ENCODE measurements around the gene SCFD2.

The SCFD2 gene

DNA sequence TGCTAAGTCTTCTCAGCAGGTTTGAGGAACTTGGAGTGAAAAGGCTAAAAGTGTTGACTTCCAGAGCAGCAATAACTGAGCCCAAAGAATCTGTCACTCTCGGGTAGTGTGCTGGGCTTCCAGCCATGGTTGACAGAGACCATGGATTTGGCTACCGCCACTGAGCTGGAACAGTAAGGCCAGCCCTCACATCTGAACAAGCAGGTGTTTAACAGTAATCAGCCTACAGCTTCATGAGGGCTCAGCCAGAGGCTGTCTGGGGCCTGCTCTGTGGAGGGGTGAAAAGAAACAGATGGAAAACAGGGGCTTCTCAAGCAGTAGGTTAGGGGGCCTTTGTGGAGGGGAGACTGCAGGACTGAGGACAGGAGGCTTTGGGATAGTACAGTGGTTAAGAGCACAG lies 488.8 kb downstream of the SCFD2 start:
- DNase-seq (ENCODE audit: low read depth) = no peak

DNA sequence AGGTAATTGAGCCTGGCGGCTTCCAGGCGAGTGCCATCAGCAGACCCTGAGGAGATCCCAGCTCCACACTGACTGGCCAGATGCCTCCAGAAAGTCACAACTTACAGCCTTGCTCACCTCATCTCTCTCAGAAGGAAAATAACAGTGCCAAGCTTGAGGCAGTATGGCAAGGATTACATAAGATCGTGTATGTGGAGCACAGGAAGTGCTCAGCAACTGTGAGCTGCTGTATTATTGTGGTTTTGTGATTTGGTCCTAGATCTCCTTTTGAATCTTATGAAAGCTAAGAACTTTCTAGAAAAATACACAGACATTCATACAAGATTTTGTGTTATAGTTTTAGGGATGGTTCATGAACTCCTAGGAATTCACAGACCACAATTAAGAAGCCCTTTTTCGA lies 489.8 kb downstream of the SCFD2 start:
- DNase-seq (ENCODE audit: low read depth) = no peak

DNA sequence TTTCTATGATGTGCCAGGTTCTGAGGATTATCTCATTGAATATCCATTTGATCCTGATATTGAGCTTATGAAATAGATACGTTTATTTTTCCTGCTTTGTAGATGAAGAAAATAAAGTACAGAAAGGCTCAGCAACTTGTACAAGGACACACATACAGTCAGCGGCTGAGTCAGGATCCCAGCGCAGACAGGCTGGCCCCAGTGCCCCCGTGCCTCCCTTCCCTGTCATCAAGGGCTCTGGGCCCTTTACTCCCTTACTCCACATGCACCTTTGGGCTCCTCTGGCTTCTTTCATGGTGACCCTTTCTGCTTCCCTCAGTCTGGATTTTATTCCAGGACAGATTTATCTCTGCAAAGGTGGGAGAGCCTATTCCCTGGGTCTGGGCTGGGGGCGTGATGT lies 490.9 kb downstream of the SCFD2 start:
- DNase-seq (ENCODE audit: low read depth) = no peak

DNA sequence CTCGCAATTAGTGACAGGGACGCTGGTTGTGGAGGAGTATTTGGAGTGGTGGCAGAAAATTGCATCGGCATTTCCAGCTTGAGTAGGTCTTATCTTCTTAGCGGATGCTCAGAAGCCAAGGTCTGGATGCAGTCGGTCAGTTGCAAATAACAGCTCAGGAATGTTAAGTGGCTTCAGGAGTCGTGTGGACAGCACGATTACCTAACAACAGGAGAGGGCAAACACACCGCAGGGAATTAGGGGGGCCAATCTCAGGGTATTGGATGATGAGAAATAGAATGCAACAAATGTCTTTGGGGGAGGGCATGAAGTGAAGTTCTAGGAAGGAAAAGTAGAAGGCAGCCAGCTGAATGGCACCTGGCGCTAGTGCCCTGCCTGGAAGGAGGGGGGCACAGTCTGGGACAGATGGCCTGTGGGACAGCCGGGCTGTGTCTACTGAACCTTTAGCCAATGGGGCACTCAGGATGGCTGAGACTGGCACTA lies 492.0 kb downstream of the SCFD2 start:
- DNase-seq (ENCODE audit: low read depth) = no peak

DNA sequence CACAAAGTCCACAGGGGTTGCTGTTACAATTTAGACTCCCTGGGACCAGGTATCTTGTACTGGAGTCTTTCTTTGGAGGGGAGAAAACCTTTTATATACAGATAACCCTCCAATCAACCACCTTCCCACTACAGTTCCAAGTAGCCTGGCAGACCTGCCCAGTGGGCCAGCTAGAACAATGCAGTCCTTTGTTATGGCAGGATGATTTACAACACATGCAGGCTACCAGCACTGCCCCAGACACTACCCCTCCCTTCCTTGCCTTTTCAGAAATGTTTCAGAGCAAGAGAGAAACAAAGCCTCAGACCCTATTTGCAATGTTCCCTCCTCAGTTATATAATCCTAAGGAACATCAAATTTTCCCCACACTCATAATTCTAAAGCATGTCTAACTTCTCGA lies 492.7 kb downstream of the SCFD2 start:
- no peak for DNase-seq (ENCODE audit: low read depth)

DNA sequence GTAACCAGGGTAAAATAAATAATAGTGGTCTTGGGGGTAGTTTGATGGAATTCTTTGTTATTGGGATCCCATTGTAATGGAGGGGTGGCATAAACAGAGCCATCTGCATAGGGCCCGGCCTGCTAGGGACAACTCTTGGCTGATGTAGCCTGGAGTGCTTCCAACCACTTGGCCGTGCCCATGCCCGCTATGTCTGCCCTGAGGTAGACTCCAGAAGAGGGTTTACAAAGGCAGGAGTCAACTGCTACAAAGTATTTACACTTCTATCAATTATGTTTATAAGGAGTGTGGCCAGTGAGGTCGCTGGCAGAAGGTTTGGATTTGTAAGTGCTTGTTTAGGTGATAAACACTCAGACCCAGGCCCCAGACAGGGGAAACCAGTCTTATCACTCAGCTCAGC lies 495.6 kb downstream of the SCFD2 start:
- no peak for DNase-seq (ENCODE audit: low read depth)

DNA sequence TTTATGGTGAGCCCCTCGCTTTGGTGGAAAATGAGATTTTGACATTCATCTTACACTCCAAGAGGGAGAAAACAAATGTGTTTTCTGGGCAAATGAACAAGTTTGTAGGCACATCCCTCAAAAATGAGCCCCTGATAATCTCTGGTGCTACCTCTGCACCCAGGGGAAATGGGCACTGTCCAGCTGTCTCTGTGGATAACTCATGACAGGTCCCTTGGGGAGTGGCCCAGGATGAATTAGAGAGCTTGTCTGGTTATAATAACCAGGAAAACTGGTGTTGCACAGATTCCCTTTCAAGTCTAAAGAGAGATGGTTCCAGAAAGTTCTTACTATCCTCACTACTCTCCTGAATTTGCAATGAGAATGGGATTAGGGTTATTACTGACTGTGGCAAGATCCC lies 496.2 kb downstream of the SCFD2 start:
- no peak for DNase-seq (ENCODE audit: low read depth)

DNA sequence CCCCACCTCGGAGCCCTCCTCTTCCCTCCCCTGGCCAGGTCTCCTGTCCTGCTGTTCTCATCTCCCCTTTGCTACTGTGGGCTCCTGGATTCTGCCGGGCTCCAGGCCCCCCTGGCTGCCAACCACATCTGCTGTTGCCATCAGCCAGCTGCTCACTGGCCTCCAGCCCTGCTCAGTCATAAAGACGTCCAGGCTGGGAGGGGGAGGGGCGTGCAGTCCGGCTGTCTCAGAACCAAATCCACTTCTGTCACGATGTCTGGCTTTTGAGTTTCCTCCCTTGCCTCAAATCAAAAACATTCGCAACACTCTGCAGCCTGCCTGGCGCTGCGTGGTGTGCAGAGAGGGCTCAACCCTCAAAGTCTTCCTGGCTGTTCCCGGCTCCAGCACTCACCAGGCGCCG lies 496.7 kb downstream of the SCFD2 start:
- DNase-seq (ENCODE audit: low read depth) = no peak

DNA sequence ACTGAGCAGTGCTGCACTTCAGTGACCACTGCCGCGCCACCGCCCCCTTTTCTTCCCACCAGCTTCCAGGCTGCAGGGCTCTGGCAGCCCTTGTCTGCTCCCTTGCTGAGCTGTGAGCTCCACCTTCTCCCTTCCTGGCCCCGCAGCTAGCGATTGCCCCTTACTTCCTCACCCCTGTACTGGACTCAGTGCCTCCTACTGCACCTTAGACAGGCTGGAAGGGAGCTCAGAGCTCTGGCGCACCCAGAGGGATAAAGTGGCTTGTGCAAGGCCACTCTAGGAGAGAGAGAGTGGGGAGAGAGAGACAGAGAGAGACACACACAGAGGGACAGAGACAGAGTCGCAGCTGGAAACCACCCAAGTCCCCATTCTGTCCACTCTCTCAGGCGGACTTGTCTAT lies 497.7 kb downstream of the SCFD2 start:
- no peak for DNase-seq (ENCODE audit: low read depth)

DNA sequence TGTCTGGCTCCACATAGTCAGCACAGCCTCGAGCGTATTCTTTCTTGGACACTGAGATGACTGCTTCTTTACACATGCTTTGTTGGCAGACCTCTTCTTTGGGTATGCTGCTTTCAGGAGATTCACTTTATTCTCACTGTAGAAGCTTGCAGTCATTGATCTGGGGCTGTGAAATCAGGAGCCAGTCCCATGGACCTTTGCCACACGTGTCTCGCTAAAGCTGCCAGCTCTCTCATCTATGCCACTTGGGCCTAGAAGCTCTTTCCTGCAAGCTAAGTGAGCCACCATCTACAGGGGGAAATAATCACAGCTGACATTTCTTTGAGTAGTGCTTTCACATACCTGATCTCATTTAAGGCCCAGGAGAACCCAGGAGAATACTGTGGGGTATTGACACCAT lies 498.7 kb downstream of the SCFD2 start:
- no peak for DNase-seq (ENCODE audit: low read depth)

DNA sequence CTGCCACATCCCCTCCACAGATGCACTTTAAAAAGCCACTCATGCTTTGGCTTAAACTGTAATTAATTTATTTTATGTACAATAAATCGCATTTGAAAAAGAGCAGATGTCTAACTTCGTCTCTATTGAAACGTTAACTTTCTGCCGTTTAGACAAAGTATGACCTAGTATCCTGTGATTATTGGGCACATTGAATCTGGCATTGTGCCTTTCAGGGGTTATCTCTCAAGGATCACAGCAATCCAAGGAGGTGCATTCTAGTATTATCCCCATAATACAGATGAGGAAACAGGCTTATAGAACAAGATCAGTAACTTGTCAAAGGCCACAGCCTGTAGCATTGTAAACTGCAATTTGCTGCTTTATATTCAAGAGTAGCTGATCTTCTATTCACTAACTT lies 499.1 kb downstream of the SCFD2 start:
- DNase-seq (ENCODE audit: low read depth) = no peak

DNA sequence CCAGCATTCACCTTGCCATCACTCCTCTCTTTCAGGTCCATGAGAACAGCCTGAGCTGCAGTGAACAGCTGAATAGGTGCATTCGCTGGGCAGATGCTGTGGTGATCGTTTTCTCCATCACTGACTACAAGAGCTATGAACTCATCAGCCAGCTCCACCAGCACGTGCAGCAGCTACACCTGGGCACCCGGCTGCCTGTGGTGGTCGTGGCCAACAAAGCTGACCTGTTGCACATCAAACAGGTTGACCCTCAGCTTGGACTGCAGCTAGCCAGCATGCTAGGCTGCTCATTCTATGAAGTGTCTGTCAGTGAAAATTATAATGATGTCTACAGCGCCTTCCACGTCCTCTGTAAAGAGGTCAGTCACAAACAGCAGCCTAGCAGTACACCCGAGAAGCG lies 500.6 kb downstream of the SCFD2 start:
- no peak for DNase-seq (ENCODE audit: low read depth)

DNA sequence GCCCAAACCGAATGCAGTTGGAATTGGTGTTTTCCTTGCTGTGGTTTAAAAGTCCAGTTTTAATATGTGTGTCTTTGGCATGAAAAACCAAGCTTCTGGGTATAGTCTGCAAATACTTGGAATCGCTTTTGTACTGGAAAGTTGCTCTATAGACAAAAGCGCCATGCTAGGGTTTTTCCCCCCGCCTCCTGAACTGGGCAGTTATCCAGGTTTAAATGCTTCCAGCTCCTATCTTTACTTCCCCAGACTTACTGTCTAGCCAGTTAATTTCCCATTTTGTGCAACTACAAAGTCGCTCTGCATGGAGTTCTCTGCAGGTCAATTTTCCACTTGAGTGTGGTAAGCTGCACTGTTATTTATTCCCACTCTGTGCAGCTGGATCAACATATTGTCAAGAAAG lies 501.1 kb downstream of the SCFD2 start:
- DNase-seq (ENCODE audit: low read depth) = no peak

DNA sequence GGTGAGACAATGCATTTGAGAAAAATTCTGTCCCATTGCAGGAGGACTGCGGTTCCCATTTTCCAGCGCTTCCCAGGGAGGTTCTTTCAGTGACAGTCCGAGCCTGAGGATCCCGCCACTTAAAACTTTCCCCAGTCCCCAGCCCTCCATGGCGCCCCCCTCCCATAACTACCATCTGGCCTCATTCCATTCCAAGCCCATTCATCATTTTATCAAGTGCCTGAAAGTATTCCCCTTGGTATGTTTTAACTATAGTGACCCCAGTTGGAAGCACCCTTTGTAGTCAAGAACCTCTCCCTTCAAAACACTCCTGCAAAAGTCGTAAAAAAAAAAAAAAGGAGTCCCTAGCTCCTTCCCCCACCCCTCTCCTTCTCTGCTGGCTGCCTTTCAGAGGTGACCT lies 502.5 kb downstream of the SCFD2 start:
- DNase-seq (ENCODE audit: low read depth) = no peak

DNA sequence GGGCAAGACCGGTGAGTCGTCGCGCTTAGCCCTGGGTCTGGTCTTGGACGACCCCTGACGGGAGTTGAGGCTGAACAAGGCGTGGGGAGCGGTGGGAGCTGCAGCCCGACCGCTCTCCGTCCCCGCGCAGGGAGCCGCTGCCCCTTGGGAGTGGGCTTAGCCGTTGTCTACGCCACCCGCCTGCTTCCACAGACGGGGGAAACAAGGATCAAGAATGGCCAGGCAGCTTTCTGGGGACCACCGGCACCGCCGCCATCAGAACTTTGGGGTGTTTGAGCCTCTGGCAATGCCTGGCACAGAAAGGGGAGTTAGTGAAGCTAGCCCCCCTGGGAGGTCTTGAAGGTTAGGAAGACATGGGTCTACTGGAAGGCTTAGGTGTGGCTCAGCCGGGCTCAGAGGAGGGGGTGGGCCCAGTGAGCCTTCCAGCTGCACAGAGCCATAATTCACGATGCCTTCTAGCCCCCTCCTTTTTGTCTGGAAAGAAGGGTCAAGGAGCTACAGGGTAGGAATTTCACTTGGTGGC lies 503.2 kb downstream of the SCFD2 start:
- DNase-seq (ENCODE audit: low read depth) = no peak

DNA sequence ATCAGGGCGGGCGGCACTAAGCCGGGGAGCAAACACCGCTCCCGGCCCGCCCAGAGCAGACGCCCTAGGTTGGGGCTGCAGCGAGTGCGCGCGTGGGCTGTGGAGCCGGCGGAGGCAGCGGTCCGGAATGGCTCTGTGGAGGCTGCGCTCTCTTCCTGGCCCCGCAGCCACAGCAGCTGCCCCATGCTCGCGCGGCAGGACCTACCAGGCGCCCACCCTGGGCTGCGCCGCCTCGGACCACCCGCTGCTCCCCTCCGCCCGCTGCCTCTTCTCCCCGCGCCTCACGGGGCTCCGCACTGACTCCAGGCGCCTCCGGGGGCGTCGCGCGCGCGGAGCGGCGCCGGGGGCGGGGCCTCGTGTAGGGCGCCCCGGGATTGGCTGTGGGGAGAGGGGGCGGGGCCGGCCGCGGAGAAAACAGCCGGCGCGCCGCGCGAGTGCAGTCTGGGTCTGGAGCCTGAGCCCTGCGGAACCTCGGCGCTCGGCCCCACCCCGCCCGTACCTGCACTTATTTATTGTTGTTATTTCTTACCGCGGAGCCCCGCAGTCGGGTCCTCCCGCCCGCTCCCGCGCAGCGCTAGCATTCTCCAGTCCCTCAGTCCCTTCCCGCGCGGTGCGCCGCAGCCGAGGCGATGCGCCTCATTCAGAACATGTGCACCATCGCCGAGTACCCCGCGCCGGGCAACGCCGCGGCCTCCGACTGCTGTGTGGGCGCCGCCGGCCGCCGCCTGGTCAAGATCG lies 503.8 kb downstream of the SCFD2 start, which contains the start of gene RASL11B:
Gene RASL11B, plus strand, starts transcription at position 439 of the 738 bp plus-strand sequence. Its CDS starts 191 bp downstream, at position 630.
- peak; percentile 70 for DNase-seq (ENCODE audit: low read depth)

DNA sequence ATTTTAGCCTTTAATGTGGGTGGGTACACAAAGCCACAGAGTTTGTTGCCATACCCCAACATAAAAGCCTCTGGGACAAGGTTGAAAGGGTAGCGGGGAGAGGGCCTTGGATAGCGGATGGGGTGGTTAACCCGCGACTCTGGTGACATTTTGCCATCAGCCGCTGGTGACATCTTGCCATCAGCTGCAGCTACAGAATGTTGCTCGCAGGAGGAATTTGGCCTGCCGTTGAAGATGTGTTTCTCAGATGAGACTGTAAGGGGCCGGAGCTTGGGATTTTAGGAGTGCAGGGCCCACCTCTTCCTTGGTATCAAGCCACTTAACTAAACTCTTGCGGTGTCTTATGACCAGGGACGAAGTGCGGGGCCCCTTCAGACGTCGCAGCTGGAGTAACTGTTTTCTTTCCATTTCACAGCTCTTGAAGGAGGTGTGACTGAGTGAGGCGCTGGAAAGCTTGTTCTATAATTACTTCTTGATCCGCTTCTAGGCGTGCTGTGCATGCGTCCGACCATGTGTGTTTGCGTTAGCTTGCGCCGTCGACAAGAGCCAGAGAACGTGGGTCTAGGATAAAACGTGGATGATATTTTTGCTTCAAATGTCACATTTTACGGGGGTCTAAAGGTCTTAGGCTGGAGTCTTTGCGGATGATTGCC lies 504.6 kb downstream of the SCFD2 start:
- DNase-seq (ENCODE audit: low read depth) = no peak

DNA sequence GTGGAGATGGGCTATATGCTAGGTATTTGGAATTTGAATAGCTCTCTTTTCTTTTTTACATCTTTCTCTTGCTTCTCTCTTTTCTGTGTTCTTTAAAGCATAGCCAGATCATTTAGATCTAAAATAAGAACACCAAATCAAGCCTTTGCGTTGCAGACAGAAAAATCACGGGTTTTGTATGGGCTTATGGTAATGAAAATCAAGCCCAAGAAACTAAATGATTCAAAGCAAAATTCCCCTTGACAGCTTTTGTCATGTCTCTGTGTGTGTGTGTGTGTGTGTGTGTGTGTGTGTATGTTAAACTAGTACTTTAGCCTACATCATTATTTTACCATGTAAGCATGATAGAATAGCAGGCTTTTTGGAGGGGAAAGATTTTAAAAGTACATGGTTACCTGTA lies 505.5 kb downstream of the SCFD2 start:
- DNase-seq (ENCODE audit: low read depth) = no peak

DNA sequence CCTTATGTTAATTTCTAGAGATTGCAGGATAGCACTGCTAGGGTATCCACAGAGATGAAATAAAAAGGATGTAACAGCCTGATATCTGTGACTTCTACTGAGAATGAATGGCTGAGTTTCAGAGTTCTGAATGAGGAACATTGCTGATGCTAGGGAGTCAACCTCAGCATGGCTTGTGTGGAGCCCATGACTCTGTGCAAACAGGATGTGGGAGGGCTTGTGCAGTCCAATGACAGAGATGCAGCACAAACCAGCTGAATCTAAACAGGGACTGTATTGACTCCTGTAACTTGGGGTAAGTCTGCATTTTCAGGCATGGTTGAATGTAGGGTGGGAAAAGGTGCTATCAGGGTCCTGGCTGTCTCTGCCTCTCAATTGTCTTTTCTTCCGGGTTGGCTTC lies 509.1 kb downstream of the SCFD2 start:
- DNase-seq (ENCODE audit: low read depth) = no peak

DNA sequence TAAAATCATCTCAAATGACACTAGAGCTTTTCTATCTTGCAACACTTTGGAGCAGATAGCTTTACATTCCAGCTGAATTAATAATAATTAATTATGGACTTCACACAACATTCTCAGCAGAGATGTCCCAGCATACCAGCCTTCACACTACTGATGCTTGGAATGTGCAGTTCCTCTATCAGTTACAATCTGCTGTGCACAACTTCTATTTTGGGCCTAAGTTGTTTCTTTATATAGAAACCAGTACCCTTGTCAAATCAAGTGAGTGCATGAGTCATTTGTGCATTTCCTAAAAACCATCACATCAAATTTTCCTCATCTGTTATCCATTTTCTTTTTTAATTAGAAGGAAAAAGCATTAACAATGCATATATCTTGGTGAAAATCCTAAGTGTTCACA lies 512.5 kb downstream of the SCFD2 start:
- no peak for DNase-seq (ENCODE audit: low read depth)

DNA sequence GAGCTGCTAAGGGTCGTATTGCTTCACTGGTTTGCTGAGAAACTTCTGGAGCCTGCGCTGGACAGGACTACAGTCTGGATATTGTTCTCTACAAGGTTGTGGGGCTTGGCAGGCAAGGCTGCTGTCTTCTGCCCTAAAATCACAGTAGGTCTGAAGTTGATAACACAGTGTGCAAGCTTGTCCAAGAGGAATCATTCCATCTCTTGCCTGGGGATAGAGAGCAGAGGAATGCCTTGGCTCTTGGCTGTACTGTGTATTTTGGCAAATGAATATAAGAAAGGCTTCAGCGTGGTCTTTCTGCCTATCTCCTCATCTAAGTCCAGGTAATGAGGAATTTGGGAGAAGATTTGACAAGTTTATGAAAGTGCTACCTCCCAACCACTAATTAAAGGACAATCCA lies 513.1 kb downstream of the SCFD2 start:
- DNase-seq (ENCODE audit: low read depth) = no peak

DNA sequence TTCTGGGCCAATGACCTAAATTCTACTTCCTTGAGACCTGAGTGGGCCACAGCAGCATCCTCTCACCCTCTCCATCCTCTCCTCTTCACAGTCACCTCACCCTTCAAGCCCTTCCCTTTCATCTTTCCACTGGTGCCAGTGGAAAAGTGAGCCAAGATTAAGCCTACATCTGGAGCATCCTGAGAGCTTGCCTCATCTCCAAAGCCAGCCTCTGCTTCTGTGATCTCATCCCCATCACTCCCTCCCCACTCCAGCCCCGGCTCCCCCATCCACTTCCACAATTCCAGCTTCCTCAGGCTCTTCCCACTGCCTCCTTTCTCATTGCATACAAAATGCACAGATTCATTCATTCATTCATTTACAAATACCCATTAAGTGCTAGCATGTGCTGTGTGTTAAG lies 513.8 kb downstream of the SCFD2 start:
- DNase-seq (ENCODE audit: low read depth) = no peak

DNA sequence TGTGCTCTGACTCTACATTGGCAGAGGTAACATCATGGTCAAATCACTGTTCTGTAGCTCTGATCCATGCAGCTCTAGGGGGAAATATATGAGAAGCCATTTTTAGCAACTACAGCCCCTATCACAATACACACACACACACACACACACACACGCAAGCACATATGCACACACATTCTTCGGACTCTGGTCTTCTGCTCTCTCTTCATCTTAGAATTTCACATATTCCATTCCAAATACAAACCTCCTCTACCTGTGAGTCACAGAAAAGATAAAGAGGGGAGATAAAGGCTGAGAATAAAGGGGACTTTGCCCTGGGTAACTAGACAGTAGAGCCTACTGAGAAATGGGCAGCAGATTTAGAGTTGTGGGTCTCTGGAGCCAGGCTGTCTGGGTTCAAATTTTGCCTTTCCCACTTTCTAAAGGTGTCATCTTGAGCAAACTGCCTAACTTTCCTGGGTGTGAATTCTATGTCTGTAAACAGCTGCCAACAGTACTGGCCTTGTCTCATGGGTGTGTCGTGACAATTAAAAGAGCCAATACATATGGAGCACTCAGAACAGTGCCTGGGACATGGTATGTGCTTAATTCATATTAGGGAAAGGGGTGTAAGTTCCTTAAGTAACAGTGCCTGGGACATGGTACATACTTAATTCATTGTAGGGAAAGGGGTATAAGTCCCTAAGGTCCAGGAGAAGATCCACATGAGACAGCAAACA lies 515.3 kb downstream of the SCFD2 start:
- no peak for DNase-seq (ENCODE audit: low read depth)
